ENCODE results near the gene NLRC5. TPM values are rescaled to one million over a fixed set of nuclear protein-coding genes. Genes with fewer than 3 reads are reported as not detected.

NLRC5 gene
- total RNA-seq, 1 experiment from 2014 or later, result 1.6 TPM

GRCh38 chr16:57071831-57072582 lies 82.7 kb downstream of the NLRC5 start:
- ChIA-PET POLR2A (no interaction called here), CTCF (interaction anchor here (1.1 kb wide), 1 partner anchor 13 kb away, joined by 3 read pairs; no protein-coding TSS in a partner anchor)

GRCh38 chr16:57072616-57073275 lies 83.4 kb downstream of the NLRC5 start:
- no peaks in the 10 kb centered on the region for H3K36me3 ChIP-seq (ENCODE audit: control insufficient read depth, insufficient read depth, low read length)
- Mint-ChIP-seq H3K27ac (ENCODE audit: unreplicated experiment) (no peak overlapping the region), H3K27me3 (ENCODE audit: insufficient read depth, unreplicated experiment) (peaks cover 6% of the 10 kb centered on the region), H3K4me3 (ENCODE audit: unreplicated experiment) (no peak overlapping the region), H3K4me1 (ENCODE audit: low read depth, unreplicated experiment) (no peaks in the 10 kb centered on the region), H3K9me3 (ENCODE audit: unreplicated experiment) (no peaks in the 10 kb centered on the region), H3K36me3 (ENCODE audit: insufficient read depth, unreplicated experiment) (no peaks in the 10 kb centered on the region)
- H3K27me3 ChIP-seq (replicated peaks; ENCODE audit: control insufficient read depth, insufficient read depth, low read length), result no peaks in the 10 kb centered on the region
- BruUV-seq (replicated peaks), result no TSS peak
- no peak for DNase-seq
- ChIA-PET CTCF (interaction anchor here (1.1 kb wide), 1 partner anchor 12 kb away, joined by 3 read pairs; no protein-coding TSS in a partner anchor), POLR2A (no interaction called here)
- no peaks in the 10 kb centered on the region for H3K9me3 ChIP-seq
- no peaks in the 10 kb centered on the region for H3K4me1 ChIP-seq
- intact Hi-C loops (cut with micrococcal nuclease; ENCODE audit: unreplicated experiment), result no loop called here
- H3K4me3 ChIP-seq (ENCODE audit: low read depth, low read length), result no peak overlapping the region
- no peak for TF ChIP-seq CTCF (IDR thresholded peaks at IDR 0.05; ENCODE audit: insufficient read depth in 1 of 2, low read depth in 1 of 2, low read length in 1 of 2, severe bottlenecking in 1 of 2, unreplicated experiment in 1 of 2)

More at GRCh38 chr16:57071831-57072582, 82.7 kb downstream of the NLRC5 start:
- H3K36me3 Mint-ChIP-seq (ENCODE audit: insufficient read depth, unreplicated experiment), result no peaks in the 10 kb centered on the region
- no peaks in the 10 kb centered on the region for H3K4me1 Mint-ChIP-seq (ENCODE audit: low read depth, unreplicated experiment)
- Histone ChIP-seq H3K4me1 (no peaks in the 10 kb centered on the region), H3K4me3 (ENCODE audit: low read depth, low read length) (no peak overlapping the region), H3K9me3 (no peaks in the 10 kb centered on the region), H3K27me3 (replicated peaks; ENCODE audit: control insufficient read depth, insufficient read depth, low read length) (no peaks in the 10 kb centered on the region), H3K36me3 (ENCODE audit: control insufficient read depth, insufficient read depth, low read length) (no peaks in the 10 kb centered on the region)
- intact Hi-C loops (cut with micrococcal nuclease; ENCODE audit: unreplicated experiment), result no loop called here
- H3K4me3 Mint-ChIP-seq (ENCODE audit: unreplicated experiment), result no peak overlapping the region
- no peak for TF ChIP-seq CTCF (IDR thresholded peaks at IDR 0.05; ENCODE audit: insufficient read depth in 1 of 2, low read depth in 1 of 2, low read length in 1 of 2, severe bottlenecking in 1 of 2, unreplicated experiment in 1 of 2)
- H3K27me3 Mint-ChIP-seq (ENCODE audit: insufficient read depth, unreplicated experiment), result peaks cover 6% of the 10 kb centered on the region
- DNase-seq, result no peak
- BruUV-seq (replicated peaks), result no TSS peak
- H3K27ac Mint-ChIP-seq (ENCODE audit: unreplicated experiment), result no peak overlapping the region
- H3K9me3 Mint-ChIP-seq (ENCODE audit: unreplicated experiment), result no peaks in the 10 kb centered on the region

GRCh38 chr16:57077714-57078113 lies 88.4 kb downstream of the NLRC5 start:
- Histone ChIP-seq H3K9me3 (no peaks in the 10 kb centered on the region), H3K4me3 (ENCODE audit: low read depth, low read length) (no peak overlapping the region), H3K36me3 (ENCODE audit: control insufficient read depth, insufficient read depth, low read length) (no peaks in the 10 kb centered on the region), H3K27me3 (replicated peaks; ENCODE audit: control insufficient read depth, insufficient read depth, low read length) (peaks cover 2% of the 10 kb centered on the region; the same call in 1 of the 2 replicates), H3K4me1 (no peaks in the 10 kb centered on the region)
- BruUV-seq (replicated peaks), result no TSS peak
- no peak for TF ChIP-seq CTCF (IDR thresholded peaks at IDR 0.05; ENCODE audit: insufficient read depth in 1 of 2, low read depth in 1 of 2, low read length in 1 of 2, severe bottlenecking in 1 of 2, unreplicated experiment in 1 of 2)
- intact Hi-C loops (cut with micrococcal nuclease; ENCODE audit: unreplicated experiment), result no loop called here
- Mint-ChIP-seq H3K36me3 (ENCODE audit: insufficient read depth, unreplicated experiment) (no peaks in the 10 kb centered on the region), H3K4me1 (ENCODE audit: low read depth, unreplicated experiment) (no peaks in the 10 kb centered on the region), H3K27ac (ENCODE audit: unreplicated experiment) (no peak overlapping the region), H3K27me3 (ENCODE audit: insufficient read depth, unreplicated experiment) (peaks cover 4% of the 10 kb centered on the region), H3K9me3 (ENCODE audit: unreplicated experiment) (no peaks in the 10 kb centered on the region), H3K4me3 (ENCODE audit: unreplicated experiment) (no peak overlapping the region)
- CTCF ChIA-PET, result interaction anchor here (1.1 kb wide), 1 partner anchor 15 kb away, joined by 7 read pairs; the partner anchor contains the start of gene CPNE2
- no peak for DNase-seq
- POLR2A ChIA-PET, result no interaction called here
